Measurements from ENCODE around the gene IQSEC2.

The IQSEC2 gene

DNA sequence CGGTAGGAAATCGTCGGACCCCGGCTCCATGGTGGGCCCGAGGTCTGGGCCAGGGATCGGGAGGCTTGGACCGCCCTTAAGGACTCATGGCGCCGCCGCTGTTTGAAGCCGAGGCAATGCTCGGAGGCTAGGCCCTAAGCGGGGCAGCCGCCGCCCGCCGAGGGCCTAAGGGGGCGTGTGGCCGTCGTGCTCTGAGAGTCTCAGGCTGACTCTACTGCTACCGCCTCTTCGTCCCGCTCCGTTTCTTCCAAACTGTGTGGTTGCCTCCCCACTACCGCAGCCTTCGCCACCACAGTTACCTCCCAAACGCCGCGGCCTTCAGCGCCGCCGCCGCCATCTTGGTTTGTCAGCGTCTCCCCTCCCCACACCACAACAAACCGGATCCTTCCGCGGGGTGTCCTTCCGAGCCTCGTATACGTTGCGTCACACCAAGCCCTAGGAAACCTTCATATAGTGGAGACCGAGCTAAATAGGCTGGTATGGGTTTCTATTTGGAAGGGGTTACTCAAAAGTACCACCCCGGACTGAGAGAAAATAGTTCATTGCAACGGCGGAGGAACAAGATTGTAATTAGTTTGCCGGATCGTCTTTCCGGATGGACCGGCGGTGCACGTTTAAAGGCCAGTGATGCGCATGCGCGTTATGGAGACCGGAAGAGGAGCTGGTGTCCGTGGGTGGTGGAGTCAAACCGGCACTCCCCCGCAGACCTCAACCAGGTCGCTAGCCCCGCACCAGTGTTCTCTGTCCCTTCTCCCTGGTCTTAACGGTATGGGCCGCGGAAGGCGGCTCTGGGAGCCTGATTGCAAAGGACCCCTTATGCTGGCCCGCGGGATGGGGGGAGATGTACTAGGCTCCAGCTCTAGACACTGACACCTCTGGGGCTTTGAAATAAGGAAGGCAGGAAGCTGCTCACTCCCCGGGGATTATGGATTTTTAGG lies 56.3 kb downstream of the IQSEC2 start, which contains the start of gene KDM5C:
Gene KDM5C, minus strand, starts transcription at position 348 of the 938 bp plus-strand sequence. Its CDS starts 318 bp downstream, at position 30.
- ChIA-PET CTCF (interaction anchor here (0.6 to 7.2 kb wide), 9 partner anchors 14 to 257 kb away, joined by 3 to 44 read pairs (median 4); partner anchors contain the start of gene IQSEC2), POLR2A (interaction anchor here (0.6 to 2.7 kb wide), 25 partner anchors 8 to 197 kb away, joined by 3 to 23 read pairs (median 5); partner anchors contain the start of genes IQSEC2, RIBC1, SMC1A and TSPYL2)
- peak within 1 kb of the TSS; percentile 96 for H3K27ac ChIP-seq (ENCODE audit: extremely low read depth, low read depth, low read length)
- peaks cover 19% of the 10 kb centered on the region for H3K4me1 ChIP-seq (ENCODE audit: control insufficient read depth, insufficient read depth, low read length)
- H3K9me3 ChIP-seq (ENCODE audit: control insufficient read depth, insufficient read depth, low read depth, low read length) = no peaks in the 10 kb centered on the region
- H3K4me3 ChIP-seq (ENCODE audit: low read depth, low read length) = peak within 1 kb of the TSS; percentile 90
- peaks cover 11 to 34% of the 10 kb centered on the region in 2 experiments for H3K36me3 ChIP-seq (ENCODE audit: control insufficient read depth in 2 of 2, insufficient read depth in 1 of 2, low read length in 2 of 2)
- TF ChIP-seq ZNF114 (tag by site-specific recombination; IDR thresholded peaks at IDR 0.05) (no peak), MEIS1 (CRISPR knock-in tag; IDR thresholded peaks at IDR 0.05; ENCODE audit: borderline replicate concordance) (no peak), HOXC10 (CRISPR knock-in tag; IDR thresholded peaks at IDR 0.05) (no peak; the same call in 1 of the 2 replicates), ZNF76 (tag by site-specific recombination; IDR thresholded peaks at IDR 0.05; ENCODE audit: borderline replicate concordance, low read depth) (peak; percentile 91; the same call in 1 of the 2 replicates), ZNF571 (tag by site-specific recombination; IDR thresholded peaks at IDR 0.05) (no peak), ZNF776 (tag by site-specific recombination; IDR thresholded peaks at IDR 0.05; ENCODE audit: borderline replicate concordance) (no peak), BCL11A (tag by site-specific recombination; IDR thresholded peaks at IDR 0.05; ENCODE audit: low read depth) (no peak; the same call in 1 of the 2 replicates), ZNF791 (tag by site-specific recombination; IDR thresholded peaks at IDR 0.05) (no peak), ZNF157 (tag by site-specific recombination; IDR thresholded peaks at IDR 0.05) (no peak), ZSCAN23 (tag by site-specific recombination; IDR thresholded peaks at IDR 0.05) (peak; percentile 100), ZBTB21 (tag by site-specific recombination; IDR thresholded peaks at IDR 0.05) (peak; percentile 89), ZNF23 (tag by site-specific recombination; IDR thresholded peaks at IDR 0.05; ENCODE audit: borderline replicate concordance) (no peak), ZNF169 (tag by site-specific recombination; IDR thresholded peaks at IDR 0.05) (no peak), BCL11B (tag by site-specific recombination; IDR thresholded peaks at IDR 0.05; ENCODE audit: low read depth) (no peak; the same call in 1 of the 2 replicates), ZNF701 (tag by site-specific recombination; IDR thresholded peaks at IDR 0.05) (0 out of 2 replicates have a peak, but pooled peaks have one; percentile 26), ZNF184 (tag by site-specific recombination; IDR thresholded peaks at IDR 0.05) (no peak; the same call in 1 of the 2 replicates), ZNF548 (tag by site-specific recombination; IDR thresholded peaks at IDR 0.05) (no peak), YY2 (tag by site-specific recombination; IDR thresholded peaks at IDR 0.05) (peak; percentile 99), ZFP41 (tag by site-specific recombination; IDR thresholded peaks at IDR 0.05; ENCODE audit: borderline replicate concordance) (0 out of 2 replicates have a peak, but pooled peaks have one; percentile 93), HOXD13 (CRISPR knock-in tag; IDR thresholded peaks at IDR 0.05; ENCODE audit: borderline replicate concordance) (peak; percentile 96), FEZF1 (tag by site-specific recombination; IDR thresholded peaks at IDR 0.05) (peak; percentile 53)
- TF ChIP-seq, protein P1, sequence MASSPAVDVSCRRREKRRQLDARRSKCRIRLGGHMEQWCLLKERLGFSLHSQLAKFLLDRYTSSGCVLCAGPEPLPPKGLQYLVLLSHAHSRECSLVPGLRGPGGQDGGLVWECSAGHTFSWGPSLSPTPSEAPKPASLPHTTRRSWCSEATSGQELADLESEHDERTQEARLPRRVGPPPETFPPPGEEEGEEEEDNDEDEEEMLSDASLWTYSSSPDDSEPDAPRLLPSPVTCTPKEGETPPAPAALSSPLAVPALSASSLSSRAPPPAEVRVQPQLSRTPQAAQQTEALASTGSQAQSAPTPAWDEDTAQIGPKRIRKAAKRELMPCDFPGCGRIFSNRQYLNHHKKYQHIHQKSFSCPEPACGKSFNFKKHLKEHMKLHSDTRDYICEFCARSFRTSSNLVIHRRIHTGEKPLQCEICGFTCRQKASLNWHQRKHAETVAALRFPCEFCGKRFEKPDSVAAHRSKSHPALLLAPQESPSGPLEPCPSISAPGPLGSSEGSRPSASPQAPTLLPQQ (tag by site-specific recombination; IDR thresholded peaks at IDR 0.05) = peak; percentile 95
- TF ChIP-seq, protein P2, sequence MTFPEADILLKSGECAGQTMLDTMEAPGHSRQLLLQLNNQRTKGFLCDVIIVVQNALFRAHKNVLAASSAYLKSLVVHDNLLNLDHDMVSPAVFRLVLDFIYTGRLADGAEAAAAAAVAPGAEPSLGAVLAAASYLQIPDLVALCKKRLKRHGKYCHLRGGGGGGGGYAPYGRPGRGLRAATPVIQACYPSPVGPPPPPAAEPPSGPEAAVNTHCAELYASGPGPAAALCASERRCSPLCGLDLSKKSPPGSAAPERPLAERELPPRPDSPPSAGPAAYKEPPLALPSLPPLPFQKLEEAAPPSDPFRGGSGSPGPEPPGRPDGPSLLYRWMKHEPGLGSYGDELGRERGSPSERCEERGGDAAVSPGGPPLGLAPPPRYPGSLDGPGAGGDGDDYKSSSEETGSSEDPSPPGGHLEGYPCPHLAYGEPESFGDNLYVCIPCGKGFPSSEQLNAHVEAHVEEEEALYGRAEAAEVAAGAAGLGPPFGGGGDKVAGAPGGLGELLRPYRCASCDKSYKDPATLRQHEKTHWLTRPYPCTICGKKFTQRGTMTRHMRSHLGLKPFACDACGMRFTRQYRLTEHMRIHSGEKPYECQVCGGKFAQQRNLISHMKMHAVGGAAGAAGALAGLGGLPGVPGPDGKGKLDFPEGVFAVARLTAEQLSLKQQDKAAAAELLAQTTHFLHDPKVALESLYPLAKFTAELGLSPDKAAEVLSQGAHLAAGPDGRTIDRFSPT (tag by site-specific recombination; IDR thresholded peaks at IDR 0.05) = no peak
- TF ChIP-seq, protein P3, sequence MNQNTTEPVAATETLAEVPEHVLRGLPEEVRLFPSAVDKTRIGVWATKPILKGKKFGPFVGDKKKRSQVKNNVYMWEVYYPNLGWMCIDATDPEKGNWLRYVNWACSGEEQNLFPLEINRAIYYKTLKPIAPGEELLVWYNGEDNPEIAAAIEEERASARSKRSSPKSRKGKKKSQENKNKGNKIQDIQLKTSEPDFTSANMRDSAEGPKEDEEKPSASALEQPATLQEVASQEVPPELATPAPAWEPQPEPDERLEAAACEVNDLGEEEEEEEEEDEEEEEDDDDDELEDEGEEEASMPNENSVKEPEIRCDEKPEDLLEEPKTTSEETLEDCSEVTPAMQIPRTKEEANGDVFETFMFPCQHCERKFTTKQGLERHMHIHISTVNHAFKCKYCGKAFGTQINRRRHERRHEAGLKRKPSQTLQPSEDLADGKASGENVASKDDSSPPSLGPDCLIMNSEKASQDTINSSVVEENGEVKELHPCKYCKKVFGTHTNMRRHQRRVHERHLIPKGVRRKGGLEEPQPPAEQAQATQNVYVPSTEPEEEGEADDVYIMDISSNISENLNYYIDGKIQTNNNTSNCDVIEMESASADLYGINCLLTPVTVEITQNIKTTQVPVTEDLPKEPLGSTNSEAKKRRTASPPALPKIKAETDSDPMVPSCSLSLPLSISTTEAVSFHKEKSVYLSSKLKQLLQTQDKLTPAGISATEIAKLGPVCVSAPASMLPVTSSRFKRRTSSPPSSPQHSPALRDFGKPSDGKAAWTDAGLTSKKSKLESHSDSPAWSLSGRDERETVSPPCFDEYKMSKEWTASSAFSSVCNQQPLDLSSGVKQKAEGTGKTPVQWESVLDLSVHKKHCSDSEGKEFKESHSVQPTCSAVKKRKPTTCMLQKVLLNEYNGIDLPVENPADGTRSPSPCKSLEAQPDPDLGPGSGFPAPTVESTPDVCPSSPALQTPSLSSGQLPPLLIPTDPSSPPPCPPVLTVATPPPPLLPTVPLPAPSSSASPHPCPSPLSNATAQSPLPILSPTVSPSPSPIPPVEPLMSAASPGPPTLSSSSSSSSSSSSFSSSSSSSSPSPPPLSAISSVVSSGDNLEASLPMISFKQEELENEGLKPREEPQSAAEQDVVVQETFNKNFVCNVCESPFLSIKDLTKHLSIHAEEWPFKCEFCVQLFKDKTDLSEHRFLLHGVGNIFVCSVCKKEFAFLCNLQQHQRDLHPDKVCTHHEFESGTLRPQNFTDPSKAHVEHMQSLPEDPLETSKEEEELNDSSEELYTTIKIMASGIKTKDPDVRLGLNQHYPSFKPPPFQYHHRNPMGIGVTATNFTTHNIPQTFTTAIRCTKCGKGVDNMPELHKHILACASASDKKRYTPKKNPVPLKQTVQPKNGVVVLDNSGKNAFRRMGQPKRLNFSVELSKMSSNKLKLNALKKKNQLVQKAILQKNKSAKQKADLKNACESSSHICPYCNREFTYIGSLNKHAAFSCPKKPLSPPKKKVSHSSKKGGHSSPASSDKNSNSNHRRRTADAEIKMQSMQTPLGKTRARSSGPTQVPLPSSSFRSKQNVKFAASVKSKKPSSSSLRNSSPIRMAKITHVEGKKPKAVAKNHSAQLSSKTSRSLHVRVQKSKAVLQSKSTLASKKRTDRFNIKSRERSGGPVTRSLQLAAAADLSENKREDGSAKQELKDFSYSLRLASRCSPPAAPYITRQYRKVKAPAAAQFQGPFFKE (tag by site-specific recombination; IDR thresholded peaks at IDR 0.05; ENCODE audit: borderline replicate concordance) = 0 out of 2 replicates have a peak, but pooled peaks have one; percentile 73
- TF ChIP-seq, protein P4, sequence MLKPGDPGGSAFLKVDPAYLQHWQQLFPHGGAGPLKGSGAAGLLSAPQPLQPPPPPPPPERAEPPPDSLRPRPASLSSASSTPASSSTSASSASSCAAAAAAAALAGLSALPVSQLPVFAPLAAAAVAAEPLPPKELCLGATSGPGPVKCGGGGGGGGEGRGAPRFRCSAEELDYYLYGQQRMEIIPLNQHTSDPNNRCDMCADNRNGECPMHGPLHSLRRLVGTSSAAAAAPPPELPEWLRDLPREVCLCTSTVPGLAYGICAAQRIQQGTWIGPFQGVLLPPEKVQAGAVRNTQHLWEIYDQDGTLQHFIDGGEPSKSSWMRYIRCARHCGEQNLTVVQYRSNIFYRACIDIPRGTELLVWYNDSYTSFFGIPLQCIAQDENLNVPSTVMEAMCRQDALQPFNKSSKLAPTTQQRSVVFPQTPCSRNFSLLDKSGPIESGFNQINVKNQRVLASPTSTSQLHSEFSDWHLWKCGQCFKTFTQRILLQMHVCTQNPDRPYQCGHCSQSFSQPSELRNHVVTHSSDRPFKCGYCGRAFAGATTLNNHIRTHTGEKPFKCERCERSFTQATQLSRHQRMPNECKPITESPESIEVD (tag by site-specific recombination; IDR thresholded peaks at IDR 0.05) = 0 out of 2 replicates have a peak, but pooled peaks have one; percentile 20
